HG03565 (cell line): Measurements from ENCODE around the gene MYL5.
"Not testable (repeated sequence)": the region's sequence is repeated elsewhere in the genome, so short reads cannot be mapped to it uniquely, and the experiment has no call there.

Source experiments
- ATAC-seq: cut with Tn5 transposase; IDR thresholded peaks from one replicate; pipeline ENCODE4 v1.9.1; 2021; ENCODE audit warnings: mild to moderate bottlenecking, moderate library complexity; ENCODE audit not compliant: unreplicated experiment

The MYL5 gene

GRCh38 chr4:656436-657337 is 17.7 kb upstream of the MYL5 start:
- no peak for ATAC-seq

GRCh38 chr4:657338-657833 is 17.0 kb upstream of the MYL5 start:
- ATAC-seq = no peak

- no peak for ATAC-seq
Observed at GRCh38 chr4:657834-658667, 16.3 kb upstream of the MYL5 start.

GRCh38 chr4:658681-659667 is 15.4 kb upstream of the MYL5 start:
- ATAC-seq = no peak

- ATAC-seq = no peak
Observed at GRCh38 chr4:659851-660250, 14.5 kb upstream of the MYL5 start.

- no peak for ATAC-seq
Observed at GRCh38 chr4:660401-660800, 13.9 kb upstream of the MYL5 start.

GRCh38 chr4:661231-661630 is 13.1 kb upstream of the MYL5 start:
- no peak for ATAC-seq

- ATAC-seq = no peak
Observed at GRCh38 chr4:661881-662761, 12.2 kb upstream of the MYL5 start.

GRCh38 chr4:663046-663437 is 11.3 kb upstream of the MYL5 start:
- no peak for ATAC-seq

GRCh38 chr4:663438-664428 is 10.6 kb upstream of the MYL5 start:
- ATAC-seq = no peak

- no peak for ATAC-seq
Observed at GRCh38 chr4:664713-665231, 9.6 kb upstream of the MYL5 start.

GRCh38 chr4:665381-665750 is 9.0 kb upstream of the MYL5 start:
- ATAC-seq = no peak

- ATAC-seq = no peak
Observed at GRCh38 chr4:665751-666435, 8.4 kb upstream of the MYL5 start.

GRCh38 chr4:666436-666810 is 7.9 kb upstream of the MYL5 start:
- no peak for ATAC-seq

- no peak for ATAC-seq
Observed at GRCh38 chr4:666822-667544, 7.4 kb upstream of the MYL5 start.

GRCh38 chr4:667545-667925 is 6.8 kb upstream of the MYL5 start:
- ATAC-seq = no peak

GRCh38 chr4:668219-668618 is 6.1 kb upstream of the MYL5 start:
- not testable (repeated sequence) for ATAC-seq
